HepG2 (cell line): ENCODE data around the gene HES2. TPM values are rescaled to one million over a fixed set of nuclear protein-coding genes. Genes with fewer than 3 reads are reported as not detected.

Experiments
- EHMT2 ChIP-seq: fragments of 200-600 bp; sonication (generic); IDR thresholded peaks from 2 replicates; pipeline ENCODE4 v1.7.0; 2017; ENCODE audit warnings: antibody characterized with exemption, low read depth, low read length, borderline replicate concordance
- HNF4A ChIP-seq: sonication (generic); formaldehyde crosslinking; IDR thresholded peaks from 2 replicates; pipeline ENCODE4 v1.4.0; 2020; ENCODE audit warnings: missing genetic modification reagents
- HNRNPH1 ChIP-seq: fragments of 200-400 bp; formaldehyde crosslinking; optimal IDR thresholded peaks from 2 replicates; pipeline ENCODE3; 2017; ENCODE audit warnings: mild to moderate bottlenecking, low read depth, low read length
- HNRNPK ChIP-seq: fragments of 200-400 bp; formaldehyde crosslinking; IDR thresholded peaks from 2 replicates; pipeline ENCODE4 v1.6.1; 2018; ENCODE audit warnings: low read length, low read depth, moderate library complexity, mild to moderate bottlenecking; ENCODE audit not compliant: poor library complexity, severe bottlenecking
- KAT2B ChIP-seq: fragments of 150-350 bp; IDR thresholded peaks from 2 replicates; pipeline ENCODE4 v1.6.1; 2014; ENCODE audit warnings: low read depth, low read length, borderline replicate concordance
- KMT2A ChIP-seq: sonication (generic); formaldehyde crosslinking; IDR thresholded peaks from 2 replicates; pipeline ENCODE4 v1.4.0; 2020; ENCODE audit warnings: missing genetic modification reagents
- MIER2 ChIP-seq: IDR thresholded peaks from 2 replicates; pipeline ENCODE4 v1.6.1; 2016; ENCODE audit warnings: missing biosample characterization, missing genetic modification reagents
- PITX1 ChIP-seq: sonication (generic); formaldehyde crosslinking; IDR thresholded peaks from 2 replicates; pipeline ENCODE4 v1.5.1; 2020; ENCODE audit warnings: mild to moderate bottlenecking, missing genetic modification reagents
- SSRP1 ChIP-seq: IDR thresholded peaks from 2 replicates; pipeline ENCODE4 v1.6.1; 2016; ENCODE audit warnings: control low read depth
- ZNF605 ChIP-seq: sonication (generic); formaldehyde crosslinking; IDR thresholded peaks from 2 replicates; pipeline ENCODE4 v1.8.0; 2022; ENCODE audit warnings: mild to moderate bottlenecking, missing genetic modification reagents
- polyA plus RNA-seq, 8 experiments: library from polyadenylated mRNA; depleted of rRNA in 3 of 8; stranded (reverse) in 7 of 8; unstranded in 1 of 8; fragments of >200 nt; fragmentation: Illumina TruSeq in 4 of 8; extraction: Trizol in 4 of 8; gene quantifications; 2 replicates each; pipeline versions ENCODE4 v1.2.1 to v1.2.3, GENCODE V29; 2011 to 2016; ENCODE audit warnings: low read depth in 4 of 8, missing spikeins in 1 of 8, mixed read lengths in 1 of 8; ENCODE audit not compliant: insufficient read depth in 1 of 8
- total RNA-seq, 5 experiments: library from RNA; depleted of rRNA; stranded (reverse); fragments of >200 nt; fragmentation: Illumina TruSeq; extraction: Trizol; gene quantifications; 2 replicates each; pipeline ENCODE4 v1.2.3, GENCODE V29; 2016; ENCODE audit warnings: low read depth in 1 of 5
- TF ChIP-seq, protein P1 (sequence below): IDR thresholded peaks from 2 replicates; pipeline ENCODE4 v1.6.1; 2016
- TF ChIP-seq, protein P2 (sequence below): sonication (generic); formaldehyde crosslinking; IDR thresholded peaks from 2 replicates; pipeline ENCODE4 v1.4.0; 2020; ENCODE audit warnings: mild to moderate bottlenecking, missing genetic modification reagents
- TF ChIP-seq, protein P3 (sequence below): sonication (generic); formaldehyde crosslinking; IDR thresholded peaks from 2 replicates; pipeline ENCODE4 v1.4.0; 2020; ENCODE audit warnings: missing genetic modification reagents, mild to moderate bottlenecking, borderline replicate concordance

Gene HES2
- total and polyA plus RNA-seq, 2 of the 13 experiments (the other 11 are each of a cell fraction or from before 2014, with no cell fraction given), result 0.11 to 0.17 TPM

DNA sequence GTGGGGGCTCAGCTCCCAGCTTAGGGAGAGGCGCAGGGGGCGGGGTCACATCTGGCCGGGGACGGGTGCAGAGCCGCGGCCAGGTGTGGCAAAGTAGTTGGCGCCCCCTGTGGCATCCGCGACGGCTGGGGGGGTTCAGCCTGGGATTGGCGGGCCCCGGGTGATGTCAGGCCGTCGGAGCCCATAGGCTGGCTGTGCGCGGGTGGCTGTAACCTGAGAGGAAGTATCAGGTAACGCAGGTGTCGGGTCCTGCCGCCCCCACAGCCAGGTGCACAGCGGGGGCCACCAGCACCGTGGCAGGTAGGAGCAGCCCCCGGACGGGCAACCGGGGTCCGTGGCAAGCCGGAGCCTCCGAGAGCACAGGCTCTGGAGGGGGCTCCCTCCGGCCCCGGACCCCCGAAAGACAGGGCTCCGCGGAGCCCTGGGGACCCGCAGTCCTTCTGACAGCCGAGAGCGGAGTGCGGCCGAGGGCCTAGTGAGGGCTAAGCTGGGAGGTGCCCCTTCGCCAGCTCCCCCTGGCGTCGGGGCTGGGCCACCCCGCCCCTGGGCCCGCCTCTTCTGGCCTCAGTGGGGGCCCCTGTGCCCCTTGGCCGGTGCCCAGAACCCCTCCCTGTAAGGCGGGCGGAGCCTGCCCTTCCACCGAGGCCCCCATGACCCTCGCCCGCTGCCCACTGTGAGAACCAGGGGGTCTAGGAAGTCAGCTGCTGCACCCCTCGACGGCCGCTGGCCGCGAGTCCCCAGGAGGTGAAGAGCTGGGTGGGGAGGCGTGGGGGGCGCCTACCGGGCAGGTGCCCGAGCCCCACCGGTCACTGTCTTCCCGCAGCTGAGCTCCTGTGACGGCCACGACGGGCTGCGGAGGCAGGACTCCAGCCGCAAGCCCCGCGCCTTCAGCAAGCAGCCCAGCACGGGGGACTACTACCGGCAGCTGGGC, 28.4 kb upstream of the HES2 start (continued):
- no peak for TF ChIP-seq KAT2B
- TF ChIP-seq, protein P1, sequence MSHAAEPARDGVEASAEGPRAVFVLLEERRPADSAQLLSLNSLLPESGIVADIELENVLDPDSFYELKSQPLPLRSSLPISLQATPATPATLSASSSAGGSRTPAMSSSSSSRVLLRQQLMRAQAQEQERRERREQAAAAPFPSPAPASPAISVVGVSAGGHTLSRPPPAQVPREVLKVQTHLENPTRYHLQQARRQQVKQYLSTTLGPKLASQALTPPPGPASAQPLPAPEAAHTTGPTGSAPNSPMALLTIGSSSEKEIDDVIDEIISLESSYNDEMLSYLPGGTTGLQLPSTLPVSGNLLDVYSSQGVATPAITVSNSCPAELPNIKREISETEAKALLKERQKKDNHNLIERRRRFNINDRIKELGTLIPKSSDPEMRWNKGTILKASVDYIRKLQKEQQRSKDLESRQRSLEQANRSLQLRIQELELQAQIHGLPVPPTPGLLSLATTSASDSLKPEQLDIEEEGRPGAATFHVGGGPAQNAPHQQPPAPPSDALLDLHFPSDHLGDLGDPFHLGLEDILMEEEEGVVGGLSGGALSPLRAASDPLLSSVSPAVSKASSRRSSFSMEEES (CRISPR knock-in tag), result no peak
- no peak for TF ChIP-seq MIER2 (CRISPR knock-in tag)
- TF ChIP-seq HNF4A, result no peak
- TF ChIP-seq EHMT2, result no peak
- TF ChIP-seq, protein P2, sequence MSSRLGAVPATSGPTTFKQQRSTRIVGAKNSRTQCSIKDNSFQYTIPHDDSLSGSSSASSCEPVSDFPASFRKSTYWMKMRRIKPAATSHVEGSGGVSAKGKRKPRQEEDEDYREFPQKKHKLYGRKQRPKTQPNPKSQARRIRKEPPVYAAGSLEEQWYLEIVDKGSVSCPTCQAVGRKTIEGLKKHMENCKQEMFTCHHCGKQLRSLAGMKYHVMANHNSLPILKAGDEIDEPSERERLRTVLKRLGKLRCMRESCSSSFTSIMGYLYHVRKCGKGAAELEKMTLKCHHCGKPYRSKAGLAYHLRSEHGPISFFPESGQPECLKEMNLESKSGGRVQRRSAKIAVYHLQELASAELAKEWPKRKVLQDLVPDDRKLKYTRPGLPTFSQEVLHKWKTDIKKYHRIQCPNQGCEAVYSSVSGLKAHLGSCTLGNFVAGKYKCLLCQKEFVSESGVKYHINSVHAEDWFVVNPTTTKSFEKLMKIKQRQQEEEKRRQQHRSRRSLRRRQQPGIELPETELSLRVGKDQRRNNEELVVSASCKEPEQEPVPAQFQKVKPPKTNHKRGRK (CRISPR knock-in tag), result no peak
- TF ChIP-seq ZNF605 (CRISPR knock-in tag), result peak; percentile 61; the same call in 1 of the 2 replicates
- peak; percentile 42; the same call in 1 of the 2 replicates for TF ChIP-seq PITX1 (CRISPR knock-in tag)
- no peak for TF ChIP-seq SSRP1 (CRISPR knock-in tag)
- TF ChIP-seq HNRNPH1, result no peak
- no peak for TF ChIP-seq HNRNPK
- TF ChIP-seq, protein P3, sequence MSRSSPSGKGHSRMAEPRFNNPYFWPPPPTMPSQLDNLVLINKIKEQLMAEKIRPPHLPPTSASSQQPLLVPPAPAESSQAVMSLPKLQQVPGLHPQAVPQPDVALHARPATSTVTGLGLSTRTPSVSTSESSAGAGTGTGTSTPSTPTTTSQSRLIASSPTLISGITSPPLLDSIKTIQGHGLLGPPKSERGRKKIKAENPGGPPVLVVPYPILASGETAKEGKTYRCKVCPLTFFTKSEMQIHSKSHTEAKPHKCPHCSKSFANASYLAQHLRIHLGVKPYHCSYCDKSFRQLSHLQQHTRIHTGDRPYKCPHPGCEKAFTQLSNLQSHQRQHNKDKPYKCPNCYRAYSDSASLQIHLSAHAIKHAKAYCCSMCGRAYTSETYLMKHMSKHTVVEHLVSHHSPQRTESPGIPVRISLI (CRISPR knock-in tag), result no peak
- TF ChIP-seq KMT2A (CRISPR knock-in tag), result no peak
